Measurements from ENCODE around the gene OCA2.

Gene OCA2

GRCh38 chr15:27731776-27732175 is 367.3 kb downstream of the OCA2 start:
- H4K20me1 ChIP-seq (ENCODE audit: insufficient read depth, low read length) = no peaks in the 10 kb centered on the region
- H3K4me1 ChIP-seq (ENCODE audit: insufficient read depth, low read length, severe bottlenecking) = no peaks in the 10 kb centered on the region
- TF ChIP-seq CTCF (IDR thresholded peaks at IDR 0.05; ENCODE audit: low read length) (no peak), EZH2 (IDR thresholded peaks at IDR 0.05; ENCODE audit: borderline replicate concordance, low read length) (no peak)
- H3K27me3 ChIP-seq (ENCODE audit: insufficient read depth, low read length) = no peaks in the 10 kb centered on the region
- H3K9me3 ChIP-seq (ENCODE audit: low read length) = no peaks in the 10 kb centered on the region
- H3K4me3 ChIP-seq (ENCODE audit: low read depth, low read length, poor library complexity, severe bottlenecking) = no peak overlapping the region
- no peak overlapping the region for H3K27ac ChIP-seq (ENCODE audit: low read depth, low read length, poor library complexity, severe bottlenecking)
- H3K9me2 ChIP-seq (ENCODE audit: low read depth, low read length) = no peaks in the 10 kb centered on the region
- H3K79me2 ChIP-seq (ENCODE audit: insufficient read depth, low read length) = no peaks in the 10 kb centered on the region
- no peak overlapping the region for H3K9ac ChIP-seq (ENCODE audit: low read length)
- no peak overlapping the region for H3K4me2 ChIP-seq (ENCODE audit: low read length)
- H3F3A ChIP-seq (ENCODE audit: insufficient read depth, low read length) = no peaks in the 10 kb centered on the region
- no peaks in the 10 kb centered on the region for H3K36me3 ChIP-seq (ENCODE audit: insufficient read depth, low read length)
- H2AFZ ChIP-seq (ENCODE audit: low read length) = no peak overlapping the region

GRCh38 chr15:27730868-27731267 is 368.2 kb downstream of the OCA2 start:
- no peak overlapping the region for H3K9ac ChIP-seq (ENCODE audit: low read length)
- H2AFZ ChIP-seq (ENCODE audit: low read length) = no peak overlapping the region
- no peaks in the 10 kb centered on the region for H3F3A ChIP-seq (ENCODE audit: insufficient read depth, low read length)
- H3K4me3 ChIP-seq (ENCODE audit: low read depth, low read length, poor library complexity, severe bottlenecking) = no peak overlapping the region
- no peaks in the 10 kb centered on the region for H3K79me2 ChIP-seq (ENCODE audit: insufficient read depth, low read length)
- no peaks in the 10 kb centered on the region for H3K27me3 ChIP-seq (ENCODE audit: insufficient read depth, low read length)
- H3K36me3 ChIP-seq (ENCODE audit: insufficient read depth, low read length) = no peaks in the 10 kb centered on the region
- H3K4me1 ChIP-seq (ENCODE audit: insufficient read depth, low read length, severe bottlenecking) = no peaks in the 10 kb centered on the region
- H3K9me3 ChIP-seq (ENCODE audit: low read length) = no peaks in the 10 kb centered on the region
- H3K4me2 ChIP-seq (ENCODE audit: low read length) = no peak overlapping the region
- no peak overlapping the region for H3K27ac ChIP-seq (ENCODE audit: low read depth, low read length, poor library complexity, severe bottlenecking)
- H4K20me1 ChIP-seq (ENCODE audit: insufficient read depth, low read length) = no peaks in the 10 kb centered on the region
- no peak for TF ChIP-seq EZH2 (IDR thresholded peaks at IDR 0.05; ENCODE audit: borderline replicate concordance, low read length)
- TF ChIP-seq CTCF (IDR thresholded peaks at IDR 0.05; ENCODE audit: low read length) = no peak
- no peaks in the 10 kb centered on the region for H3K9me2 ChIP-seq (ENCODE audit: low read depth, low read length)

GRCh38 chr15:27725731-27726130 is 373.4 kb downstream of the OCA2 start:
- H3K4me2 ChIP-seq (ENCODE audit: low read length) = no peak overlapping the region
- TF ChIP-seq CTCF (IDR thresholded peaks at IDR 0.05; ENCODE audit: low read length) (no peak), EZH2 (IDR thresholded peaks at IDR 0.05; ENCODE audit: borderline replicate concordance, low read length) (no peak)
- no peaks in the 10 kb centered on the region for H3K4me1 ChIP-seq (ENCODE audit: insufficient read depth, low read length, severe bottlenecking)
- H3K27me3 ChIP-seq (ENCODE audit: insufficient read depth, low read length) = no peaks in the 10 kb centered on the region
- H3K9me2 ChIP-seq (ENCODE audit: low read depth, low read length) = no peaks in the 10 kb centered on the region
- H3K9me3 ChIP-seq (ENCODE audit: low read length) = no peaks in the 10 kb centered on the region
- H3K79me2 ChIP-seq (ENCODE audit: insufficient read depth, low read length) = no peaks in the 10 kb centered on the region
- H2AFZ ChIP-seq (ENCODE audit: low read length) = no peak overlapping the region
- H3K9ac ChIP-seq (ENCODE audit: low read length) = no peak overlapping the region
- H3K27ac ChIP-seq (ENCODE audit: low read depth, low read length, poor library complexity, severe bottlenecking) = no peak overlapping the region
- H3K36me3 ChIP-seq (ENCODE audit: insufficient read depth, low read length) = no peaks in the 10 kb centered on the region
- H3K4me3 ChIP-seq (ENCODE audit: low read depth, low read length, poor library complexity, severe bottlenecking) = no peak overlapping the region
- no peaks in the 10 kb centered on the region for H4K20me1 ChIP-seq (ENCODE audit: insufficient read depth, low read length)
- H3F3A ChIP-seq (ENCODE audit: insufficient read depth, low read length) = no peaks in the 10 kb centered on the region
